CD4-positive, CD25-positive, alpha-beta regulatory T cell (primary cell): ENCODE measurements around the gene DHCR24. TPM values are rescaled to one million over a fixed set of nuclear protein-coding genes. Genes with fewer than 3 reads are reported as not detected.
A peak's percentile ranks its signal among the peaks of the same experiment; 100 is the strongest.

Experiments used
- ATAC-seq, 2 donors: fragments of 150-1000 bp; cut with Tn5 transposase; one replicate each; pipeline ENCODE4 v1.10.0; 2021; ENCODE audit warnings: low read depth in 2 of 2, moderate number of reproducible peaks in 2 of 2, moderate library complexity in 1 of 2
- DNase-seq, 3 donors: peaks; one replicate each; pipeline versions ENCODE4 v3.0.0 to v3.0.0-alpha.2; 2012 to 2022; ENCODE audit warnings: mixed read lengths in 1 of 3
- H3K27ac ChIP-seq: one replicate; pipeline ENCODE4 v1.7.0; 2013; ENCODE audit warnings: mild to moderate bottlenecking, low read length; ENCODE audit not compliant: insufficient read depth, poor library complexity, severe bottlenecking
- H3K27me3 ChIP-seq: one replicate; pipeline ENCODE4 v1.7.0; 2013; ENCODE audit warnings: low read length; ENCODE audit not compliant: control insufficient read depth, insufficient read depth
- H3K36me3 ChIP-seq: one replicate; pipeline ENCODE4 v1.7.0; 2013; ENCODE audit warnings: mild to moderate bottlenecking, low read length, moderate library complexity; ENCODE audit not compliant: control insufficient read depth, insufficient read depth
- H3K4me1 ChIP-seq: 2 replicates; pipeline ENCODE4 v1.7.0; 2013; ENCODE audit warnings: mild to moderate bottlenecking, low read length; ENCODE audit not compliant: insufficient read depth, control insufficient read depth, poor library complexity, severe bottlenecking
- H3K4me3 ChIP-seq: one replicate; pipeline ENCODE4 v1.7.0; 2013; ENCODE audit warnings: low read depth, mild to moderate bottlenecking, low read length, moderate library complexity
- H3K9me3 ChIP-seq, 2 experiments: 1 replicate in 1 of 2; 2 replicates in 1 of 2; pipeline ENCODE4 v1.7.0; 2013; ENCODE audit warnings: low read length in 2 of 2, mild to moderate bottlenecking in 1 of 2, moderate library complexity in 1 of 2; ENCODE audit not compliant: control insufficient read depth in 2 of 2
- H3K27ac Mint-ChIP-seq, 3 donors: one replicate each; pipeline ENCODE4 v1.8.0; 2020 to 2022; ENCODE audit warnings: mild to moderate bottlenecking in 3 of 3, mixed read lengths in 3 of 3, moderate library complexity in 2 of 3
- H3K27me3 Mint-ChIP-seq: one replicate; pipeline ENCODE4 v1.8.0; 2022; ENCODE audit warnings: mild to moderate bottlenecking, mixed read lengths
- H3K36me3 Mint-ChIP-seq: one replicate; pipeline ENCODE4 v1.8.0; 2020; ENCODE audit warnings: mixed read lengths
- H3K4me1 Mint-ChIP-seq, 4 donors: one replicate each; pipeline ENCODE4 v1.8.0; 2020 to 2022; ENCODE audit warnings: mixed read lengths in 4 of 4, mild to moderate bottlenecking in 1 of 4
- H3K4me3 Mint-ChIP-seq, 4 donors: one replicate each; pipeline ENCODE4 v1.8.0; 2020 to 2022; ENCODE audit warnings: mild to moderate bottlenecking in 4 of 4, mixed read lengths in 4 of 4, moderate library complexity in 3 of 4
- H3K9me3 Mint-ChIP-seq, 7 donors: one replicate each; pipeline ENCODE4 v1.8.0; 2020 to 2022; ENCODE audit warnings: mixed read lengths in 7 of 7, mild to moderate bottlenecking in 3 of 7, moderate library complexity in 2 of 7
- polyA plus RNA-seq, 4 donors: library from polyadenylated mRNA; unstranded; fragments of 300-500 nt; fragmentation: Illumina TruSeq; gene quantifications; one replicate each; pipeline ENCODE4 v1.2.3, GENCODE V29; 2021
- total RNA-seq: library from RNA; stranded (reverse); gene quantifications from one replicate; pipeline ENCODE4 v1.2.3, GENCODE V29; 2022

Gene DHCR24
- total and polyA plus RNA-seq, 5 donors from 2014 or later, result 0.85 to 3.2 (median 2.0) TPM

- Mint-ChIP-seq H3K27ac (no peak overlapping the region), H3K9me3 (no peaks in the 10 kb centered on the region), H3K36me3 (peaks cover 4% of the 10 kb centered on the region), H3K4me3 (no peak overlapping the region), H3K4me1 (no peaks in the 10 kb centered on the region), H3K27me3 (no peaks in the 10 kb centered on the region)
- Histone ChIP-seq H3K27me3 (no peaks in the 10 kb centered on the region), H3K27ac (no peak overlapping the region), H3K9me3 (no peaks in the 10 kb centered on the region), H3K4me3 (no peak overlapping the region), H3K36me3 (no peaks in the 10 kb centered on the region), H3K4me1 (no peaks in the 10 kb centered on the region)
- ATAC-seq (peak in 1 of 2 donors; percentile 8), DNase-seq (no peak)
These were observed 19.3 kb downstream of the DHCR24 start for GRCh38 chr1:54867717-54868057.

GRCh38 chr1:54866801-54867716 lies 19.9 kb downstream of the DHCR24 start:
- DNase-seq, result no peak
- H3K36me3 Mint-ChIP-seq, result peaks cover 6% of the 10 kb centered on the region
- H3K4me3 Mint-ChIP-seq, result no peak overlapping the region

GRCh38 chr1:54865238-54866073 lies 21.5 kb downstream of the DHCR24 start:
- peaks cover 9% of the 10 kb centered on the region for H3K36me3 Mint-ChIP-seq
- H3K27ac Mint-ChIP-seq, result peak overlapping the region in 1 of 3 donors; percentile 36
- no peaks in the 10 kb centered on the region for H3K27me3 Mint-ChIP-seq
- H3K4me3 ChIP-seq, result no peak overlapping the region
- H3K36me3 ChIP-seq, result no peaks in the 10 kb centered on the region
- H3K27ac ChIP-seq, result no peak overlapping the region
- no peak for ATAC-seq
- H3K4me1 ChIP-seq, result no peaks in the 10 kb centered on the region
- no peaks in the 10 kb centered on the region for H3K9me3 ChIP-seq
- no peaks in the 10 kb centered on the region for H3K27me3 ChIP-seq
- H3K4me1 Mint-ChIP-seq, result no peaks in the 10 kb centered on the region
- DNase-seq, result no peak
- no peak overlapping the region for H3K4me3 Mint-ChIP-seq
- H3K9me3 Mint-ChIP-seq, result no peaks in the 10 kb centered on the region

More at GRCh38 chr1:54866801-54867716, 19.9 kb downstream of the DHCR24 start:
- Mint-ChIP-seq H3K27me3 (no peaks in the 10 kb centered on the region), H3K9me3 (no peaks in the 10 kb centered on the region), H3K27ac (no peak overlapping the region), H3K4me1 (no peaks in the 10 kb centered on the region)
- no peaks in the 10 kb centered on the region for H3K9me3 ChIP-seq
- no peak overlapping the region for H3K4me3 ChIP-seq
- ATAC-seq, result no peak
- no peaks in the 10 kb centered on the region for H3K27me3 ChIP-seq
- no peaks in the 10 kb centered on the region for H3K36me3 ChIP-seq
- no peaks in the 10 kb centered on the region for H3K4me1 ChIP-seq
- H3K27ac ChIP-seq, result no peak overlapping the region

GRCh38 chr1:54864460-54865208 lies 22.4 kb downstream of the DHCR24 start:
- H3K4me1 ChIP-seq, result no peaks in the 10 kb centered on the region
- Mint-ChIP-seq H3K4me3 (no peak overlapping the region), H3K4me1 (no peaks in the 10 kb centered on the region), H3K27ac (peak overlapping the region in 1 of 3 donors; percentile 36), H3K27me3 (no peaks in the 10 kb centered on the region), H3K9me3 (no peaks in the 10 kb centered on the region), H3K36me3 (peaks cover 9% of the 10 kb centered on the region)
- H3K27me3 ChIP-seq, result no peaks in the 10 kb centered on the region
- no peak for DNase-seq
- H3K27ac ChIP-seq, result no peak overlapping the region
- no peaks in the 10 kb centered on the region for H3K36me3 ChIP-seq
- ATAC-seq, result no peak
- no peak overlapping the region for H3K4me3 ChIP-seq
- H3K9me3 ChIP-seq, result no peaks in the 10 kb centered on the region

GRCh38 chr1:54863267-54863665 lies 23.7 kb downstream of the DHCR24 start:
- Histone ChIP-seq H3K36me3 (no peaks in the 10 kb centered on the region), H3K27me3 (no peaks in the 10 kb centered on the region), H3K4me3 (no peak overlapping the region), H3K27ac (no peak overlapping the region), H3K9me3 (no peaks in the 10 kb centered on the region), H3K4me1 (no peaks in the 10 kb centered on the region)
- Mint-ChIP-seq H3K27me3 (no peaks in the 10 kb centered on the region), H3K4me1 (no peaks in the 10 kb centered on the region), H3K9me3 (no peaks in the 10 kb centered on the region), H3K36me3 (peaks cover 9% of the 10 kb centered on the region), H3K27ac (no peak overlapping the region), H3K4me3 (no peak overlapping the region)
- no peak for ATAC-seq
- DNase-seq, result no peak

- no peaks in the 10 kb centered on the region for H3K4me1 ChIP-seq
- no peaks in the 10 kb centered on the region for H3K27me3 Mint-ChIP-seq
- no peak overlapping the region for H3K4me3 ChIP-seq
- no peak overlapping the region for H3K4me3 Mint-ChIP-seq
- H3K27me3 ChIP-seq, result no peaks in the 10 kb centered on the region
- DNase-seq (no peak), ATAC-seq (no peak)
- H3K9me3 ChIP-seq, result no peaks in the 10 kb centered on the region
- peak overlapping the region in 2 of 3 donors; percentile 9 to 31 for H3K27ac Mint-ChIP-seq
- H3K9me3 Mint-ChIP-seq, result no peaks in the 10 kb centered on the region
- peaks cover 9% of the 10 kb centered on the region for H3K36me3 Mint-ChIP-seq
- no peak overlapping the region for H3K27ac ChIP-seq
- no peaks in the 10 kb centered on the region for H3K36me3 ChIP-seq
- H3K4me1 Mint-ChIP-seq, result no peaks in the 10 kb centered on the region
These were observed 25.8 kb downstream of the DHCR24 start for GRCh38 chr1:54861070-54861761.

GRCh38 chr1:54859700-54860391 lies 27.1 kb downstream of the DHCR24 start:
- H3K27ac Mint-ChIP-seq, result peak overlapping the region in 1 of 3 donors; percentile 27
- no peaks in the 10 kb centered on the region for H3K4me1 Mint-ChIP-seq
- H3K4me3 Mint-ChIP-seq, result no peak overlapping the region
- Histone ChIP-seq H3K36me3 (no peaks in the 10 kb centered on the region), H3K27ac (no peak overlapping the region), H3K4me1 (no peaks in the 10 kb centered on the region), H3K9me3 (no peaks in the 10 kb centered on the region), H3K27me3 (no peaks in the 10 kb centered on the region), H3K4me3 (no peak overlapping the region)
- H3K36me3 Mint-ChIP-seq, result peaks cover 9% of the 10 kb centered on the region
- H3K9me3 Mint-ChIP-seq, result no peaks in the 10 kb centered on the region
- ATAC-seq (no peak), DNase-seq (no peak)
- no peaks in the 10 kb centered on the region for H3K27me3 Mint-ChIP-seq
